HG02870 (cell line): Measurements from ENCODE around the gene EMC7.
"Not testable (repeated sequence)": the region's sequence is repeated elsewhere in the genome, so short reads cannot be mapped to it uniquely, and the experiment has no call there.

ENCODE experiments used
- ATAC-seq: cut with Tn5 transposase; IDR thresholded peaks from one replicate; pipeline ENCODE4 v1.9.1; 2021; ENCODE audit warnings: mild to moderate bottlenecking, moderate library complexity; ENCODE audit not compliant: unreplicated experiment

EMC7 gene

DNA sequence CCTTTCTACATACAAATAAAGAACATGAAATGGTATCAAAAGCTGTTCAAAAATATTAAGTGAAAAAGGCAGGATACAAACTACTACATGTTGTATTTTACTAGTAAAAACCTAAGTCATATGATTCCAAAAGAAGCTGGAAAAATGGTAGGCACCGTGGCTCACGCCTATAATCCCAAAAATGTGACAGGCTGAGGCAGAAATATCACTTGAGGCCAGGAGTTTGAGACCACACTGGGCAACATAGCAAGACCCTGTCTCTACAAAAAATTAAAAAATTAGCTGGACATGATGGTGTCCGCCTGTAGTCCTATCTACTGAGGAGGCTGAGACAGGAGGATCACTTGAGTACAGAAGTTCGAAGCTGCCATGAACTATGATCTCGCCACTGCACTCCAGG lies 1.7 kb downstream of the EMC7 start:
- ATAC-seq = no peak

DNA sequence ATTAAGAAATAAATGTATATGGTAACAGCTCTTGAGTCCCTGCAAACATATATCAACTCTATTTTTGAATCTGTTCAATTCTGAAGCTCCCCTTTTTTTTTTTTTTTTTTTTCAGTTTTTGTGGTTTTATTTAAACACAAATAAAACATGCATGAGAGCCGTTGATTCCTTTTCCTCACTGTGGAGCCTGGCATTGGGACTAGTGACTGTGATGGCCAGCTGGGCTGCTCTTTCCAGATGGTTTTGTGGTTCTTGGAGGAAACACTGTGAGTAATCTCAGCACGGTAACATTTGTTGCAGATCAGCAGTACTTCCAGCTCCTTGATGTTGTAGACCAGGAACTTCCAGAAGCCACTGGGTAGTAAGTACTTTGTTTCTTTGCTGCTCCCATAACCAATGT lies 15.9 kb downstream of the EMC7 start:
- ATAC-seq = no peak

DNA sequence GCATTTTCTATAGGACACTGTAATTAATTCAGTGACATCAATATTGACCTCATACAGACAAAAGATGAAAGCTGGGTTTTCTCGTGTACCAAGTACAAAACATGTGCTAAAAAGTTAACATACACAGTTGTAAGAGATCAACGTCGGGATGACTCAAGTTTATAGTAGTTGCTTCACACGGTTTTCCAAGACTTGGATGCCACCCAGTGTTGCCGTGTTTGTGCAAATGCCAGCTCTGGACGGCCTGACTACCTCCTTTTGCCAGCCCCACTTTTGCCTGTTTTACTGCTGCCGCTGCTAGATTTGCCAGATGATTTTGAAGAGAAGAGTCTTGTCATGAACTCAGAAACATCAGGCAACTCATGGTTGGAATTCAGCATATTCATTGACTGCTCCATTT lies 17.6 kb downstream of the EMC7 start:
- no peak for ATAC-seq

DNA sequence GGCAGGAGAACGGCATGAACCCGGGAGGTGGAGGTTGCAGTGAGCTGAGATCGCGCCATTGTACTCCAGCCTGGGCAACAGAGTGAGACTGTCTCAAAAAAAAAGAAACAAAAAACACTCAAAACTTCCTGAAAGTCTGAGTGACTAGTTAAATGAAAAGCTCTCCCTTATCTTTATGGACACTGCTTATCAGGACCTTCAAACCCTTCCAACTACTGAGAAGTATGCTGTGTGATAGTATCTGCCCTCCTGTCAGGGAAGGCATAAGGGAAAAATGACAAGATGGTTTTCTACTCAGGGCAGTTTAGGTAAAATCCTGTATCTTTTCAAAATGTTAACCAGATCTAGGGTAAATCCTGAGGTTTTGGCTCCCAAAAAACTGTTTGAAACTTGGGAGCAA lies 21.8 kb downstream of the EMC7 start:
- ATAC-seq = no peak

DNA sequence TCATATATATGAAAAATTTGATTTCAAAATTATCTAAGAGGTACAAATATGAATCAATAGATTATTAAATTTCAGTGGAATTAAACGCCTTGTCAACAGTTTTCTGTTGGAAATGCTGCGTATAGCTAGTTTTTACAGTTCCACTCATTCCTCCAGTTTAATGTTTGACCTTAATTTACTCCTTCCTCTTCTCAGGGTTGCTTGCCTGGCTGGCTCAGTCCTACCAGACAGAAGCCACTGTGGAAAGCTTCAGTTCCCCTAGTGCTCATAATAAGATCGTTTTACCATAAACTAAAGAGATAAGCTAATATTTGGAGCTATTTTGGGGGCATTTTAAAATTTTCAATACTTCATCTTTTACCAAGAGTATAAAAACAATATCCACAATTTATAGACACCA lies 22.8 kb downstream of the EMC7 start:
- ATAC-seq = no peak

DNA sequence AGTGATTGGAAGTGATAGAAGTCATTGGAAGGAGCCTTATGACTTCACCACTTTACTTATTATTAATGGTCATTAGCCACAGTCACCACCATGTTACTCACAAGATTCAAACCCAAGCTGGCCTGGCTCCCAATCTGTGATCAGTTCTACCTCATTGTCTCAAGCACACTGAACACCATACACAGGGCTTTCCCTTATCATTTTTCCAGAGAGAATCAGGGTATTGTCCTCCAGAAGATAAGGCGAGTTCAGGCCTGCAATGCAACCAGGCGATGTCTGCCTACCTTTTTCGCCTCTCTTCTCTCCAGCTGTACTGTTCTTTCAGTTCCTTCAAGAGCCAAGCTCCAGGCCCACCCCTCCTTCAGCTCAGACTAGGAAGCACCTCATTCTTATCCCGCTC lies 24.9 kb downstream of the EMC7 start:
- ATAC-seq = no peak

DNA sequence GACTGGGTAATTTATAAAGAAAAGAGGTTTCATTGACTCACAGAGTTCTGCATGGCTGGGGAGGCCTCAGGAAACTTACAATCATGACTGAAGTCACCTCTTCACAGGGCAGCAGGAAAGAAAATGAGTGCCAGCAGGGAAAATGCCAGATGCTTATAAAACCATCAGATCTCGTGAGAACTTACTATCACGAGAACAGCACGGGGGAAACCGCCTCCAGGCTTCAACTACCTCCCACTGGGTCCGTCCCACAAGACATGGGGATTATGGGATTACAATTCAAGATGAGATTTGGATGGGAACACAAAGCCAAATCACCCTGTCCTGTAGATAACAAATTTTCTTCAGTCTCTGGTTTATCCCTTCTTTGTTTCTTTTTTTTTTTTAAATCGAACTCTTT lies 31.7 kb downstream of the EMC7 start:
- no peak for ATAC-seq

DNA sequence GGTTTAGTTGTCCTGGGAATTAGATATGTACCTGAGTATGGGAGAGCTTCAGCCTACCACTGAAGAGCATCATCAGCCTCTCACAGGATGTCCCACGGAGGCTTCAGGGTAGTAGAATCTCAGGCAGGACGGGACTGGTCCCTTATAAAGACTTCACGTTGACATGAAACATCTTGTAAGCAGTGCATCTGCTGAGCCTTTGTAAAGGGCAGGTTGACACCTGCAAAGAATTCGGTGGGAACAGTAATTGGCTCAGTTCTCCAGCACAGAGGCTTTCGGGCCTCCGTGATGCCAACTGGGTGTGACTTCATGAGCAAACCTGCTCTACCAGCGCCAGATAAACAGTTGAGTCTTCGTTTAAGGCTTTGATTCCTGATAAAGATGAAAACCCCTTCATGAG lies 35.7 kb downstream of the EMC7 start:
- ATAC-seq = no peak

DNA sequence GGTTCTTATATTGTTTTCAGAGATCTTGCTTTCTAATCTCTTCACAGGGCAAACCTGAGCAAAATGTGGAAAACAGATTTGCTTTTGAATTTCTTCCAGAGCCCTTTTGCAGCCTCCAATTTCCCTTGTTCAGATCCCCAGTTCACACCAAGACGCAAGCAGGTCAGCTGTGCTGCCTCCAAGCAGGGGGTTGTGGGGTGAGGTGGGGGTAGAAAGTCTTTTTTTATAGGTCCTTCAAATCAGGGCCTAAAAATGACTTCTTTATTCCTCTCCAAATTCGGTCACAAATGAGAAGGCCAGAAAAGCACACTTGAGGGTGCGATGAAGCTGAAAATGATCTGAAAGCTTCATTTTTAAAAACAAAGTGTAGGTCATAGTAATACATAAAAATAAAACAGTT lies 36.4 kb downstream of the EMC7 start:
- no peak for ATAC-seq

DNA sequence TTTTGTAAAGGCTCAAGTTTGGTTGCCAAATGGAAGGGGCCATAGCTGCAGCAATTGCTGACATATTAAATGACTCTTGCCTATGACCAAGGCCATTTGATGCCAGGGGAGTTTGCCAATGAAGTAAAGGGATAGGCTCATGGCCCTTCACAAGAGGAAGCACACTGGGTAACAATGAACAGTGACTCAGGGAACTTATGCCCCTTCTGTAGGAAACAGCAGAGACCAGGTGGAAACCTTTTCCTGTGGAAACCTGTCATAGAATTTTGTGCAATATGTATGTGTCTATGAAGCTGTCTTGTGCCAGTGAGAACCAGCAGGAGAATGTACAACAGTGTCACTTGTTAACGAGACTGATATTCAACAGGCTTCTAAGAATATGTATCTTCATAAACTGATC lies 37.2 kb downstream of the EMC7 start:
- ATAC-seq = no peak

DNA sequence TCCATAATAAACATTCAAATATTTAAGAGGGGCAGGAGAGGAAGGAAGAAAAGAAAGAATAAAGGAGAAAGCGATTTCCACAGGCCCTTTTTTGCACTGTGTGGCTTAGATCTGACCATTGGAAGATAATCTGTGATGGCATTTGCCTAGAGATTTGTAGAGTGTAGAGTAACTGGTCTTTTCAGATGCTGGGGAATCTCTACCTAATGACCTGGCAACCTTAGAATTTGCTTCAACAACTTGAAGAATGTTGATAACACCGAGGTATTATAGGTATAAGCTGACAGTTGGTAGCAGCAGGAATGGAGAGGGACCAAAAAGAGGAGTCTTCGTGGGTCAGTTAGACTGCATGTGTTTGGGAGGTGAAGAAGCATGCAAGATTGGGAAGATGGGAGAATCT lies 41.7 kb downstream of the EMC7 start:
- ATAC-seq = no peak

DNA sequence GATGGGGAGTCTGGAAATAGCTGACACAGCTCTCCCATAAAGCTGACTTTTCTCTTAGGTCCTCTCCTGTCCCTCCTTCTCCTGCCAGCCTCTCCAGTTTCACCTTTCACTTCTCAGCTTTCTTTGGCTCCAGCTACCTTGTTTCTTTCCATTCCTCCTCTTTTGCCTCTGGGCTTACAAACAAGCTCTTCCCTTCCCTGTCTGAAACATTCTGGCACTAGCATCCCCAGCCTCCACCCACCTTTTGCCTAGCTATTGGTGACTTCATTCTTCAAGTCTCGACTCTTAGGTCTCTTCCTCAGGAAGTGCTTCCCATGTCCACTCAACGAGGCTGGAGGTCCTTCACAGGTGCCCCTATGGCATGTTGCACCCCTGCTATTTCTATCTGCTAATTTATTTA lies 42.2 kb downstream of the EMC7 start:
- no peak for ATAC-seq

DNA sequence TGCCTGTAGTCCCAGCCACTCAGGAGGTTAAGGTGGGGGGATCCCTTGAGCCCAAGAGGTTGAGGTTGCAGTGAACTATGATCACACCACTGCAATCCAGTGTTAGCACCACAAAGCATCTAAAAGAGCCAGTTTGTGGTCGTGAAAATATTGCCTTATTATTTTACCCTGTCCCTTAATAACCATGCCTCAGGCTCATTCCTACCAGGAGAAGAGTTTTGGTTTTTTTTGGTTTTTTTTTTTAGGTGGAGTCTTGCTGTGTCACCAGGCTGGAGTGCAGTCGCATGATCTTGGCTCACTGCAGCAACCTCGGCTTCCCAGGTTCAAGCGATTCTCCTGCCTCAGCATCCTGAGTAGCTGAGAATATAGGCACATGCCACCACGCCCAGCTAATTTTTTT lies 44.8 kb downstream of the EMC7 start:
- no peak for ATAC-seq

DNA sequence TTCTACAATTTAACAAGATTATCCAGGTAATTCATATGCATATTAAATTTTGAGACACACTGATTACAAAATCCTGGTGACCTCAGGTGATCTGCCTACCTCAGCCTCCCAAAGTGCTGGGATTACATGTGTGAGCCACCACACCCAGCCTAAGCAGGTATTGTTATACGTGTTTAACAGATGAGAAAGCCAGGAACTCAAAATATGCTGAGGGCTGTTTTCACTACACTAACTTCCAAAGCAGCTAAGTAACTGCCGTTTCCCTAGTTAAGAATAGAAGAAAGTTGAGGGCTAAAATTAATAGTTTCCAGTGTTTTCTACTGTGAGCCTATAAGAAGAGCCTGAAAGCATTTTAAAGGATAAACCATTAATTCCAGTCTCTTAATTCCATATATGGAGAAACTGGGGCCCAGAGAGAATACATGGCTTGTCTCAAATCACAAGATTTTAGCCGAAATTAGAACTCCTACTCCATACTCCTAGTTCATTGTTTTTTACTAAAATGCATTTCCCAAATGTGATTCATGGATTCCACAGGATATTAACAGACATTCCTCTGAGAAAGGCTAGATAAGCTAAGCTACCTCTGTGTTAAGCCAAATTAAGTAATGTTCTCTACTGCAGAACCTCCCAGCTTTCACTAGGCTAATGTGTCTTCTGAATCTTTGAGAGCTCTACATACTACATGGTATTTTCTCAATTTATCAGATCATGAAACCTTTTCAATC lies 45.6 kb downstream of the EMC7 start:
- ATAC-seq = no peak

DNA sequence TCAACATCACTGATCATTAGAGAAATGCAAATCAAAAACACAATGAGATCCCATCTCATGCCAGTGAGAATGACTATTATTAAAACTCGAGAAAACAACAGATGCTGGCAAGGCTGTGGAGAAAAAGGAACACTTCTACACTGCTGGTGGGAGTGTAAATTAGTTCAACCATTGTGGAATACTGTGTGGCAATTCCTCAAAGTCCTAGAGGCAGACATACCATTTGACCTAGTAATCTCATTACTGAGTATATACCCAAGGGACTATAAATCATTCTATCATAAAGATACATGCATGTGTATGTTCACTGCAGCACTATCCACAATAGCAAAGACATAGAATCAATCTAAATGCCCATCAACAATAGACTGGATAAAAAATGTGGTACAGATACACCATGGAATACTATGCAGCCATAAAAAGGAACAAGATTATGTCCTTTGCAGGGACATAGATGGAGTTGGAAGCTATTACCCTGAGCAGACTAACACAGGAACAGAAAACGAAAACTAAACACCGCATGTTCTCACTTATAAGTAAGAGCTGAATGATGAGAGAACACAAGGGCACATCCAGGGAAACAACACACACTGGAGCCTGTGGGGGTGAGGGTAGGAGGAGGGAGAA lies 47.5 kb downstream of the EMC7 start:
- ATAC-seq = no peak

DNA sequence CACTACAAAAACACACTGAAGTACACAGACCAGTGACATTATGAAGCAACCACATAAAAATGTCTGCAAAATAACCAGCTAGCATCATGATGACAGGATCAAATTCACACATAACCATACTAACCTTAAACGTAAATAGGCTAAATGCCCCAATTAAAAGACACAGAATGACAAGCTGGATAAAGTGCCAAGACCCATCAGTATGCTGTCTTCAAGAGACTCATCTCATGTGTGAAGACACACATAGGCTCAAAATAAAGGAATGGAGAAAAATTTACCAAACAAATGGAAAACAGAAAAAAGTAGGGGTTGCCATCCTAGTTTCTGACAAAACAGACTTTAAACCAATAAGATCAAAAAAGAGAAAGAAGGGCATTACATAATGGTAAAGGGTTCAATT lies 51.3 kb downstream of the EMC7 start:
- not testable (repeated sequence) for ATAC-seq

DNA sequence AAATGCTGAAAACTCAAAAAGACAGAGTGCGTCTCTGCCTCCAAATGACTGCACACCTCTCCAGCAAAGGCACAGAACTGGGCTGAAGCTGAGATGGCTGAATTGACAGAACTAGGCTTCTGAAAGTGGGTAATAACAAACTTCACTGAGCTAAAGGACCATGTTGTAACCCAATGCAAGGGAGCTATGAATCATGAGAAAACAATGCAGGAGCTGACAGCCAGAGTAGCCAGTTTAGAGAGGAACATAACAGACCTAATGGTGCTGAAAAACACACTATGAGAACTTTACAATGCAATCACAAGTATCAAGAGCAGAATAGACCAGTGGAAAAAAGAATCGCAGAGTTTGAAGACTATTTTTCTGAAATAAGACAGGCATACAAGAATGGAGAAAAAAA lies 52.5 kb downstream of the EMC7 start:
- ATAC-seq = no peak

DNA sequence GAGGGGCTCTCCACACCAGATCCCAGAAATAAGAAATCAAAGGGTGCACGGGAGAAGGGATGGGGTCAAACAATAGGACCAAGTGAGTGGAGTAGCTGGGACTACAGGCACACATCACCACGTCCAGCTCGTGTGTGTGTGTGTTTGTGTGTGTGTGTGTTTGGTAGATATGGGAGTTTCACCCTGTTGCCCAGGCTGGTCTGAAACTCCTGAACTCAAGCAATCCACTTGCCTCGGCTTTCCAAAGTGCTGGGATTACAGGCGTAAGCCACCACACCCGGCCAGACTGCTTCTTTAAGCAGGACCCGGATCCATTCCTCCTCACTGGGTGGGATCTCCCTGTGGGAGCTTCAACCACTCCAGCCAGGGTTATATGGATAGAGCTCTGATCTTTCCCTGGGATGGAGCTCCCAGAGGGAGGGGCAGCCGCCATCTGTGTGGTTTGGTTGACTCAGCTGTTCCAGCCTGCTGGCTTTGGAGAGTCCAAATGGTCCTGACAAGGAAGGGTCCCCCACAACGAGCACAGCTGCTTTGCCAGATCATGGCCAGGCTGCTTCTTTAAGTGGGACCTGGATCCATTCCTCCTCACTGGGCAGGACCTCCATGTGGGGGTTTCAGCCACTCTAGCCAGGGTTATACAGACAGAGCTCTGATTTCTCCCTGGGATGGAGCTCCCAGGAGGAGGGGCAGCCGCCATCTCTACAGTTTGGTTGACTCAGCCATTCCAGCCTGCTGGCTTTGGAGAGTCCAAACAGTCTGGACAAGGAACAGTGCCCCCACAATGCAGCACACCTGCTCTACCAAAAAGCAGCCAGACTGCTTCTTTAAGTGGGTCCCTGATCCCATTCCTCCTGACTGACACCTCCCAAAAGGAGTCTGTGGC lies 53.5 kb downstream of the EMC7 start:
- ATAC-seq = no peak

DNA sequence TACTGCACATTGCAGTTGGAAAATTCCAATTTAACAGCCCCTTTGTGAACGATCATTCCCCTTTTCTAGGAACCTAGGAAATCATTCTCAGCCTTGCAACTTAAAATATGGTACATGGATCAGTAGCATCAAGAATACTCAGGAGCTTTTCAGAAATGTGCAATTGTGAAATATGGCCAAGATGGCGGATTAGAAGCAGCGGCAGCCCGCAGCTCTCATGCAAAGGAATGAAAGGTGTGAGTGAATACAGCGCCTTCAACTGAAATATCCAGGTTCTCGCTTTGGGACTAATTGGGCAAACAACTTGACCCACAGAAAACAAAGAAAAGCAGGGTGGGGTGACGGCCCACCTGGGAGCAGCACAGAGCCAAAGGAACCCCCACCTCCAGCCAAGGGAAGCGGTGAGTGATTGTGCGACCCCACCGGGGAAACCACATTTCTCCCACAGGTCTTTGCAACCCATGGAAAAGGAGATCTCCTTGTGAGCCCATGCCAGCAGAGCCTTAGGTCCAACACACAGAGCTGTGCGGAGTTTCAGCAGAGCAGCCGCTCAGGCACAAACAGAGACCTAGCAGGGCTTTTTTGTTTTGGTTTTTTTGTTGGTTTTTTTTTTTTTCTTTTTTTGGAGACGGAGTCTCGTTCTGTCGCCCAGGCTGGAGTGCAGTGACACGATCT lies 55.1 kb downstream of the EMC7 start:
- no peak for ATAC-seq

DNA sequence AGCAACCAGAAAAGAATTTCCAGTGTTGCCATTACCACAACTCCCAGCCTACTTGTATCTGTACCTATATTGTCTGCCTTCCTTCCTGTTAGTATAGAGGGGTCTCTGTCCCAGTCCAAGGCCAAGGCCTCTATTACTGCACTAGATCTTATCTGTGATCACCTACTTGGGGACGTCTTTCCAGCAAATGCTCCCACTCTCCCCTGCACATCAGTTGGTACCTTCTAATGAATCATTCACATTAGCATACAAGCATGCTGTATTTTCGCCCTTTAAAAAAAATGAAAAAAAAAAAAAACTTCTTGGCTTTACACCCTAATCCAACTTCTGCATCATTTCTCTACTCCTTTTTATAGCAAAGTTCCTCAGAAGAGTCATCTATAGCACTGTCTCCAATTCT lies 57.8 kb downstream of the EMC7 start:
- no peak for ATAC-seq

DNA sequence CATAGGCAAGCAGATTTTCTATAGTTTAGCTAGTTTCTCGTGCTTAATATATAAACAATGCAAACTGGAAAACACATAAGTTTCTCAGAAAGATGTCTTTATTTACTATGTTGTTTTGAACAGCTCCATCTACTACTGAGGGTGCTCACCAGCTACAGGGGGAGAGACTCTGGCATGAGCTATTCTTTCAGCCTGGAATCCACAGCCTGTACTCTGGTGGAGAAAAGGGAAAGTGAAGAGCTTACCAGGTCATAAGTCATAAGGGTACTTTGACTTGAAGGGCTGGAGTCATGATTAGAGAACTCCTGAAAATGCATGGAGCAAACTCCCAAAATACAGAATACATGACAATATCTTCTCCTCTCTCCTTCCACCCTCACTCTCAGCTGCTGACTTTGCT lies 58.3 kb downstream of the EMC7 start:
- ATAC-seq = no peak

DNA sequence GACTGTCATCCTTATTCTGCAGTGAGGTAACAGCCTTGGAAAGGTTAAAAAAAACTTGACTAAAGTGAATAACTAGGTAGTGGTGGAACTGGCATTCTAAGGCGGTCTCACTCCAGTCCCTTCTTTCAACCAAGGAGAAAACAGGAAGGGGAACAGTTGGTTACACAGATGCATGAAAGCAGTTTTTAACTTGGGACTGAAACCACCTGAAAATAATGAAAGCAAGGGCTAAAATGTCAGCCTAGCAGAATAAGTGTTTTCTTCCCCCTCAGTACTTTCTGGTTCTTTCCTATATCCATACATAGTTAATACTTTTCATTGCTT lies 61.9 kb downstream of the EMC7 start:
- ATAC-seq = no peak
